ENCODE data around the gene SIN3B.

The SIN3B gene

GRCh38 chr19:16891696-16892382, 62.6 kb downstream of the SIN3B start:
- no peak for DNase-seq

- no peak for DNase-seq
Observed at GRCh38 chr19:16892436-16892835, 63.2 kb downstream of the SIN3B start.

GRCh38 chr19:16892868-16893685, 63.9 kb downstream of the SIN3B start:
- DNase-seq: no peak

GRCh38 chr19:16893686-16893989, 64.4 kb downstream of the SIN3B start:
- DNase-seq: no peak

GRCh38 chr19:16894080-16894479, 64.9 kb downstream of the SIN3B start:
- DNase-seq: no peak

- DNase-seq: no peak
Observed at GRCh38 chr19:16895467-16896145, 66.4 kb downstream of the SIN3B start.

GRCh38 chr19:16896146-16897028, 67.2 kb downstream of the SIN3B start:
- no peak for DNase-seq

- peak; percentile 77 for DNase-seq
Observed at GRCh38 chr19:16897029-16897855, 68.0 kb downstream of the SIN3B start.

- no peak for DNase-seq
Observed at GRCh38 chr19:16897856-16898161, 68.6 kb downstream of the SIN3B start.

- DNase-seq: no peak
Observed at GRCh38 chr19:16898361-16899015, 69.3 kb downstream of the SIN3B start.

GRCh38 chr19:16899566-16900075, 70.4 kb downstream of the SIN3B start:
- DNase-seq: peak; percentile 47 to 48

GRCh38 chr19:16901491-16902175, 72.4 kb downstream of the SIN3B start:
- no peak for DNase-seq

- no peak for DNase-seq
Observed at GRCh38 chr19:16902545-16902944, 73.3 kb downstream of the SIN3B start.

- no peak for DNase-seq
Observed at GRCh38 chr19:16903347-16903746, 74.1 kb downstream of the SIN3B start.

GRCh38 chr19:16904599-16904998, 75.4 kb downstream of the SIN3B start:
- no peak for DNase-seq

GRCh38 chr19:16908759-16909158, 79.6 kb downstream of the SIN3B start:
- no peak for DNase-seq

- no peak for DNase-seq
Observed at GRCh38 chr19:16911046-16911445, 81.8 kb downstream of the SIN3B start.

GRCh38 chr19:16912780-16913179, 83.6 kb downstream of the SIN3B start:
- DNase-seq: no peak

- no peak for DNase-seq
Observed at GRCh38 chr19:16914421-16914820, 85.2 kb downstream of the SIN3B start.

GRCh38 chr19:16915135-16915534, 85.9 kb downstream of the SIN3B start:
- no peak for DNase-seq

- no peak for DNase-seq
Observed at GRCh38 chr19:16915734-16916133, 86.5 kb downstream of the SIN3B start.
